Heart left ventricle (tissue), 13 donors: ENCODE data around the gene TSPAN11.

Experiments used
- CTCF ChIP-seq, 12 donors: fragments of 200-600 bp; sonication (generic) in 4 of 12; IDR thresholded peaks; one replicate each; pipeline versions ENCODE4 v1.5.0 to v1.8.0; 2018 to 2022; ENCODE audit warnings: antibody characterized with exemption in 12 of 12, mild to moderate bottlenecking in 5 of 12
- POLR2A ChIP-seq, 2 donors: fragments of 450-650 bp; IDR thresholded peaks; one replicate each; pipeline ENCODE4 v1.6.1; 2017; ENCODE audit warnings: antibody characterized with exemption in 2 of 2, mild to moderate bottlenecking in 2 of 2, moderate library complexity in 2 of 2
- donor health status: ischemic (EF 13 %, LVEDD 7.1; RV severe dilation, severe dysfunction).
- donor health status: DM: no; HTN: yes; CAD: no.
- donor health status: DM: no; HTN: no; CAD: no.
- donor health status: ischemic (EF 25% LVEDD 6.9; RV normal size, moderate dysfunction).
- donor health status: ischemic (EF 25% LVEDD 5.7; RV mildly dilated, moderate dysfunction).
- donor health status: ischemic (EF 35%, LVEDD 5.7; RV mildly dilated, moderate dysfunction).
- donor health status: nonischemic (EF 11% LVEDD 7.7; RV severe dilation, severe dysfunction).
- donor health status: DM: yes; HTN: yes; CAD: no.
- donor health status: PGD.
- donor health status: ischemic (EF 29% LVEDD 5.4; RV normal size, mild dysfunction).
- donor health status: nonischemic (EF 23%, LVEDD 6.1; RV moderate dilation, normal function).

GRCh38 chr12:31033146-31033545 lies 106.6 kb downstream of the TSPAN11 start:
- no peak for TF ChIP-seq CTCF (IDR thresholded peaks at IDR 0.05)
- TF ChIP-seq POLR2A (IDR thresholded peaks at IDR 0.05), result no peak
